Suprapubic skin (tissue), 4 donors: Measurements from ENCODE around the gene ZFP36L2. TPM values are rescaled to one million over a fixed set of nuclear protein-coding genes. Genes with fewer than 3 reads are reported as not detected.
A peak's percentile ranks its signal among the peaks of the same experiment; 100 is the strongest.

Experiments used
- DNase-seq, 2 donors: peaks; one replicate each; pipeline ENCODE4 v3.0.0-alpha.2; 2019; ENCODE audit warnings: low spot score in 2 of 2
- H3K27ac ChIP-seq: fragments of 200-600 bp; sonication (generic); one replicate; pipeline ENCODE4 v1.5.1; 2019
- H3K27me3 ChIP-seq: fragments of 200-600 bp; sonication (generic); one replicate; pipeline ENCODE4 v1.5.1; 2019
- H3K36me3 ChIP-seq: fragments of 200-600 bp; sonication (generic); one replicate; pipeline ENCODE4 v1.5.1; 2019
- H3K4me1 ChIP-seq: fragments of 200-600 bp; sonication (generic); one replicate; pipeline ENCODE4 v1.5.1; 2019
- H3K4me3 ChIP-seq: fragments of 200-600 bp; sonication (generic); one replicate; pipeline ENCODE4 v1.5.1; 2019; ENCODE audit warnings: mild to moderate bottlenecking
- H3K9me3 ChIP-seq: fragments of 200-600 bp; sonication (generic); one replicate; pipeline ENCODE4 v1.5.1; 2019
- CTCF ChIP-seq, 2 donors: fragments of 200-600 bp in 1 of 2; fragments of 450-650 bp in 1 of 2; sonication (generic) in 1 of 2; IDR thresholded peaks; one replicate each; pipeline ENCODE4 v1.5.1; 2016 to 2019; ENCODE audit warnings: antibody characterized with exemption in 2 of 2, mild to moderate bottlenecking in 1 of 2, moderate library complexity in 1 of 2
- EP300 ChIP-seq: sonication (generic); formaldehyde crosslinking; IDR thresholded peaks from one replicate; pipeline ENCODE4 v1.6.1; 2017; ENCODE audit warnings: antibody characterized with exemption
- POLR2A ChIP-seq, 2 donors: fragments of 450-650 bp; IDR thresholded peaks; one replicate each; pipeline ENCODE4 v1.6.1; 2017; ENCODE audit warnings: antibody characterized with exemption in 2 of 2, mild to moderate bottlenecking in 2 of 2, moderate library complexity in 2 of 2
- POLR2AphosphoS5 ChIP-seq, 3 donors: sonication (generic); formaldehyde crosslinking; IDR thresholded peaks; one replicate each; pipeline ENCODE4 v1.6.1; 2017; ENCODE audit warnings: antibody characterized with exemption in 3 of 3
- whole genome bisulfite sequencing: methylation state at CpG from one replicate; pipeline ENCODE4 v1.1.5; 2018; 5-methylcytosine and 5-hydroxymethylcytosine counted together
- total RNA-seq, 4 donors: library from RNA; depleted of rRNA; stranded (reverse); fragments of >200 nt; gene quantifications; one replicate each; pipeline ENCODE4 v1.1.0, GENCODE V29; 2016

The ZFP36L2 gene
- total RNA-seq, 4 donors from 2014 or later, result 198 to 238 (median 223) TPM

- WGBS, result 79% methylated on average over 8 of the region's 8 CpGs
- H3K36me3 ChIP-seq, result no peaks in the 10 kb centered on the region
- no peaks in the 10 kb centered on the region for H3K27me3 ChIP-seq
- no peak for DNase-seq
- TF ChIP-seq CTCF (IDR thresholded peaks at IDR 0.05) (no peak), POLR2A (IDR thresholded peaks at IDR 0.05) (no peak), EP300 (no peak), POLR2AphosphoS5 (IDR thresholded peaks at IDR 0.05) (no peak)
- peaks cover 31% of the 10 kb centered on the region for H3K4me1 ChIP-seq
- H3K4me3 ChIP-seq, result no peak overlapping the region
- H3K9me3 ChIP-seq, result no peaks in the 10 kb centered on the region
- H3K27ac ChIP-seq, result no peak overlapping the region
Observed at GRCh38 chr2:43180897-43181296, 45.5 kb downstream of the ZFP36L2 start.

- Histone ChIP-seq H3K27ac (peak overlapping the region; percentile 84), H3K27me3 (no peaks in the 10 kb centered on the region), H3K36me3 (no peaks in the 10 kb centered on the region), H3K4me3 (no peak overlapping the region), H3K9me3 (peaks cover 9% of the 10 kb centered on the region), H3K4me1 (peaks cover 32% of the 10 kb centered on the region)
- WGBS, result 94% methylated on average over 8 of the region's 8 CpGs
- TF ChIP-seq EP300, result no peak
- no peak for TF ChIP-seq POLR2AphosphoS5 (IDR thresholded peaks at IDR 0.05)
- no peak for TF ChIP-seq POLR2A (IDR thresholded peaks at IDR 0.05)
- TF ChIP-seq CTCF (IDR thresholded peaks at IDR 0.05), result no peak
- DNase-seq, result no peak
Observed at GRCh38 chr2:43179942-43180341, 46.5 kb downstream of the ZFP36L2 start.

DNA sequence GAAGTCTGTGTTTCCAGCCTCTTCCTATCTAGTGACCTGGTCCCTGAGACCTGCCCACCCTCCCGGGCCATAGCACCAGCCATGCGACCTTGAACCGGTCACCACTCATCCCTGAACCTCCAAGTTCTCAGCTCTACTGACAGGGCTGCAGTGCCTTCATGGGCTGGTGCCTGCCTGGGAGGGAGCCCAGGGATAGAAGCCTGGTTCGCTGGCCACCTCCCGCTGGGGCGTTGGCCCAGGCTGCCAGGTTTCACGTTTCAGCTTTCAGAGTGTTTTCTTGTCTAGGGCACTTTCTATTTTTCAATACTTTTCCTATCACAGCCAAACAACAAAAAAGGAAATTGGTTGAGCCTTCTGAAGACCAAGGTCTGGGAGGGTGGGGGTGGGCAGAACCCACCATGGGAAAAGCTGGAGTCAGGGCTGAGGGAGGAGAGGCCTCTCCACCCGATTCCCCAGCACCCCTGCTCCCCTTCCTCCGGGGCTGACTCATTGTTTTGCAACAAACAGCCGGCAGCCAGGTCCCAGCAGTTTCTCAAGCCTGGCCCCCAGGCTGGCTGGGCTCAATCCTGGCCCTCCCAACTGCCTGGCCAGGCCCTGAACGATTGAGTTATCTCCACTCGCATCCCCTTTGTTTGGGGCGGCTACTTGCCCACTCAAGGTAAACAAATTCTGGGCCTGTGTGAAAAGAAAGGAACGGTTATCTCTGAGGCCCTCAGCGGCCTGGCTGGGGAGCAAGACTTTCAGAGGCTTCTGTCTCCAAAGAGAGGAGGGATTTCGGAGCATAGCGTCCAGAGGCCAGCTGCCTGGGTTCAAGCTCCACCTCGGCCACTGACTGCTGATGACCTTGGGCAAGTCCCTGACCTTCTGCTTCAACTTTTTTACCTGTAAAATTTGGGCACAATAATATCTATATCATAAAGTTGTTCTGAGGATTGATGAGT is 47.5 kb downstream of the ZFP36L2 start:
- Histone ChIP-seq H3K4me1 (peaks cover 33% of the 10 kb centered on the region), H3K9me3 (peaks cover 12% of the 10 kb centered on the region), H3K27me3 (no peaks in the 10 kb centered on the region), H3K36me3 (no peaks in the 10 kb centered on the region), H3K4me3 (no peak overlapping the region), H3K27ac (peak overlapping the region; percentile 84)
- 29% methylated on average over 18 of the region's 18 CpGs for WGBS
- TF ChIP-seq EP300 (no peak), POLR2AphosphoS5 (IDR thresholded peaks at IDR 0.05) (peak in 2 of 3 donors; percentile 53 to 60)
- DNase-seq, result peak; percentile 93 to 94

GRCh38 chr2:43178055-43178598 is 48.3 kb downstream of the ZFP36L2 start:
- no peaks in the 10 kb centered on the region for H3K36me3 ChIP-seq
- no peak overlapping the region for H3K4me3 ChIP-seq
- H3K27ac ChIP-seq, result peak overlapping the region; percentile 84
- H3K9me3 ChIP-seq, result peaks cover 12% of the 10 kb centered on the region
- no peak for TF ChIP-seq CTCF (IDR thresholded peaks at IDR 0.05)
- TF ChIP-seq POLR2A (IDR thresholded peaks at IDR 0.05), result no peak
- TF ChIP-seq EP300, result no peak
- no peak for TF ChIP-seq POLR2AphosphoS5 (IDR thresholded peaks at IDR 0.05)
- 33% methylated on average over 4 of the region's 7 CpGs for WGBS
- no peaks in the 10 kb centered on the region for H3K27me3 ChIP-seq
- no peak for DNase-seq
- H3K4me1 ChIP-seq, result peaks cover 33% of the 10 kb centered on the region

GRCh38 chr2:43176449-43176848 is 50.0 kb downstream of the ZFP36L2 start:
- TF ChIP-seq POLR2AphosphoS5 (IDR thresholded peaks at IDR 0.05), result no peak
- TF ChIP-seq EP300, result no peak
- no peak for TF ChIP-seq CTCF (IDR thresholded peaks at IDR 0.05)
- TF ChIP-seq POLR2A (IDR thresholded peaks at IDR 0.05), result no peak
- no peak overlapping the region for H3K4me3 ChIP-seq
- WGBS, result 100% methylated on average over 1 of the region's 1 CpG
- H3K9me3 ChIP-seq, result peaks cover 12% of the 10 kb centered on the region
- H3K27ac ChIP-seq, result no peak overlapping the region
- H3K4me1 ChIP-seq, result peaks cover 36% of the 10 kb centered on the region
- DNase-seq, result no peak
- H3K27me3 ChIP-seq, result no peaks in the 10 kb centered on the region
- H3K36me3 ChIP-seq, result no peaks in the 10 kb centered on the region
